Activated T-helper 9 cell treated with anti-CD3 and anti-CD28 coated beads, Interleukin-2, amount 50 U/mL, for 16 hours (primary cell): ENCODE results near the gene EXOSC1.
"Not testable (repeated sequence)": the region's sequence is repeated elsewhere in the genome, so short reads cannot be mapped to it uniquely, and the experiment has no call there.

Source experiments
- DNase-seq: peaks from one replicate; pipeline ENCODE4 v3.0.0-alpha.2; 2020; ENCODE audit warnings: low read depth

The EXOSC1 gene

DNA sequence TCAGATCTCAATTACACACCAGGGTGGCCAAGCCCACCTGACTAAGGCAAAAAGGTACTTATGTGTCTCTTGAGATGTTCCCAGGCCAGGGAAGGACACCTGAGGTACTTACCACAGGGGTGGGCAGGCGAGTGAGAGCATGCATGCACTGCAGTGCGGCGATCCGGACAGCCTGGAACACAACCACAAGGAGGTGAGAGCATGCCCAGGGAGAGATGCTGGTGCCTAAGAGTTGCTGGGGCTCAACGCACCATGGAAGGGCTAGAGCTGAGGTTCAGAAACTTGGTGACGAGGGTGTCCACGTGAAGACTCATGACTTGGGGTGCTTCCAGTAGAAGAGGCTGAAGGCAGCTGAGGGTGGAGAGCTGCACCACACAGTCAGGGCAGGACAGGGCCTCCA lies 13.3 kb upstream of the EXOSC1 start:
- no peak for DNase-seq

DNA sequence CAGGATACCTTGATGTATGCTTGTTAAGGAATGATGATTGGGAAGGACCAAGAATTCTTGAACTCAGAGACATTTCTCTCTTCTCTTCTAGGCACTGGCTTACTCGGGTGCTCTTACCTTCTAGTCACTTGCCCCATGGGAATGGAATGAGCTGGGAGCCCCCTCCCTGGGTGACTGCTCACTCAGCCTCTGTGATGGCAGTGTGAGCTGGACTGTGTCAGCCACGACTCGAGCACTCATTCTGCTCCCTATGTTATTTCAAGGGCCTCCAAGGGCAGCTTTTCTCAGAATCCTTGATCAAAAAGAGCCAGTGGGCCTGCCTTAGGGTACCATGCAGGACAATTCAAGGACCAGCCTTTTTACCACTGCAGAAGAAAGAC lies 10.9 kb upstream of the EXOSC1 start:
- no peak for DNase-seq

DNA sequence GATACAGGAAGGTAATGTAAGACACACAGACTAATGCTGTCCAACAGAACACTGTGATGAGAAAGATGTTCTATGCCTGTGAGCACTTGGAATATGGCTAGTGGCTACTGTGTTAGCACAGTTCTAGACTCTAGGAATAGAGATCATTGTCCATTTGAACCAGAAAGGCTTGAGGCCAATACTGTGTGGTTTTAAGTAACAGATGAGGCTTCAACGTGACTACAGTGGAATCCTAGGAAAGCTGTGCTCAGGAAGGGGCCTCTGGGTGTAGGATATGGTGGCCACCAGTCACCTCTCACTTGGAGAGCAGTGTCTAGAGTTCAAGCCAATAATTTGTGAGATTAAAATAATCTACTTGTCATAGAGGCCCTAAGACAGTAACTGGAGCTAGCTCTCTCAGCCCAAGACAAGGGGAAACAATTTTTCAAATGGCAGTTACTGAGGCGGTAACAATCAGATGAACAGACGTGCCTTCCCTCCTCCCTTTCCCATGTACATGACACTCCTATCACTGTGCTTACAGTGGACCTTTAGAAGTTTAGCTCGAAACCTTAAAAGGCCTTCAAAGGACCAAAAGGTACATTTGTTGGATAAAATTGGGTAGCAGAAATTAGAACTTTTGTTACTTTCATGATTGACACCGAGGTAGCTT lies 10.4 kb upstream of the EXOSC1 start:
- no peak for DNase-seq

DNA sequence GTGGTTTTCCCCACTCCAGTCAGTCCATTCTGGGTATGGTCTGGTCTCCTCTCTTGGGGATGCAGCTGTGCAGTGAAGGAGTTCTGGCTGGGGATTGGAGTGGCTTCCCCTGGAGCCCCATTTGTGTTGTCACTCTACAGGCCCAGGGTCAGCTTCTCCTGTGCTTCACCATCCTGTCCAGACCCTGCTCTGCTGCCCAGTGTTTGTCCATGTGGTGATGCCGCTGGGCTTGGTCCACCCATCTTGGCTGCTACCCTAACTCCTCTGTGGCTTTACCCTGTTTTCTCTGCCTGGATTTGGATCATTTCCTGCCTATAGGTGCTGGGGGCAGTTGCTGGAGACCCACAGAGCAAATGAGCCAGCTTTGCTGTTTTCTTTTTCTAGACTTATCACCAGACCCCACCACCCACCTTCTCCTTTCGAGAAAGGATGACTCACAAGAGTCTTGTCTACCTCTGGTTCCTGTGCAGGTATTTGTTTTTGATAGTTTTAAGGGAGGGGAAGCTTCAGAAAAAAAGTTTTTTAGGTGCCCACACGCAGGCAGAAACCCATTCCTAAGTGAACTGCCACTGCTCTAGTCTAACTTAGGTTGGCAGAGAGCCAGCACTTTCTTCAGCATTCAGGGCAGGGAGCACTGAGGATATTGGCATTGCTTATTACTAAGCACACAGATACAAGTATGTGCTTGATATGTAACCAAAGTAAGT lies 8.7 kb upstream of the EXOSC1 start:
- no peak for DNase-seq

DNA sequence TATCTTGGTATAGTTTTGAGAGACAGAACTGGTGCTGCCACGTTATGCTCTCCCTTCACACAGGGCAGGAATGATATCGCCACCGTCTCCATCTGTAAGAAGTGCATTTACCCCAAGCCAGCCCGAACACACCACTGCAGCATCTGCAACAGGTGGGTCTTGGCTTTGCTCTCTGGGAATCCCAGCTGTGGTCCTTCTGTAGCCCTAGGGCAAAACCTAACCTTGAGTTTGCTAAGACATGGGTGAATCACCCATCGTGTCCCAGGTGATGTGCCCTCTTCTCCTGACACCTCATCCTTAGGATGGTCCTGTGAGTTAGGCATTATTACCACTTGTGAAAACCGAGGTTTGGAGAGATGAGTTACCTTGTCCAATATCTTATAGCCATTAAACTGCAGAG lies 6.5 kb upstream of the EXOSC1 start:
- DNase-seq: no peak

DNA sequence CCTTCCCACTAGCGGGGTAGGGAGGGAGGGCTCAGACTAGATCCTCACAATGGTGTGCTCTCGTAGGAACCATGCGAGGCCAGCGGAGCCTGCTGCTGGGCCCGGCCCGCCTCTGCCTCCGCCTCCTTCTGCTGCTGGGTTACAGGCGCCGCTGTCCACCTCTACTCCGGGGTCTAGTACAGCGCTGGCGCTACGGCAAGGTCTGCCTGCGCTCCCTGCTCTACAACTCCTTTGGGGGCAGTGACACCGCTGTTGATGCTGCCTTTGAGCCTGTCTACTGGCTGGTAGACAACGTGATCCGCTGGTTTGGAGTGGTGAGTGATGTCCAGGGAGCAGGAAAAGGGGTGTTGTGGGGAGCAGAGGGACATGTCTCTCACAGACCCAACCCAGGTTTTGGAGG lies 5.8 kb upstream of the EXOSC1 start:
- DNase-seq: no peak

DNA sequence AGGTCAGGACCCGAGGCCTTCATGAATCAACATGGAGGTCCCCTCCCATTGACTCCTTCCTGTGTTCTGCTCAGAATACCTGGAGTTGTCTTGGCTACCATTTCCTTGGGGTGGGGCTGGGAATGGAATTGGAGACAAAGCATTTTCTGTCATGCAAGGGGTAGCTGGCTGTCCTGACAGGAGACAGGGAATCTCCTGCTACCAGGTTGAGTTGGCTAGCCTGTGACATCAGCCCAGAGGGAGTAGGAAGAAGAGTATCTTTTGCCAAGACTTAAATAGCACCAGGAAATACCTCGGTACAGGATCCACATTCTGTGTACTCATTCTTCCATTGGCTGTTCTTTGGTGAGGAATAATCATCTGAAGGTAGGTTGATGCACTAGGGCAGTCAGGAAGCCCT lies 5.0 kb upstream of the EXOSC1 start:
- DNase-seq: no peak

DNA sequence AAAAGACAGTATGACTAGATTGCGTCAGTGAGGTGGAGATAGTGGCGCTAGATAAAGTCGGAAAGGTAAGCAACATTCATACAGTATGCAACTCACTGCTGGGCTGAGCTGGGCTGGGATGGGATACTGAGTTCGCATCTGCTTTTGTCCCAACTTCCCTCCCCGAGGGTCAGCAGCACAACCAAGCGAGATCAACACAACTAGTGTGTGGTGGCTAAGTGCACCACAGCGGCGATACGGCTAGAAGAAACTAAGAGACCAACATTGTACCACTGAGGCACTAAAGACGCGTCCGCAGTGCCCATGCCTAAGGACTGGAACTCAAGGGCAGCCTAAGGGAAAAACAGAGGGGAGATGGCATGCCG lies 467 bp downstream of the EXOSC1 start:
- no peak for DNase-seq

DNA sequence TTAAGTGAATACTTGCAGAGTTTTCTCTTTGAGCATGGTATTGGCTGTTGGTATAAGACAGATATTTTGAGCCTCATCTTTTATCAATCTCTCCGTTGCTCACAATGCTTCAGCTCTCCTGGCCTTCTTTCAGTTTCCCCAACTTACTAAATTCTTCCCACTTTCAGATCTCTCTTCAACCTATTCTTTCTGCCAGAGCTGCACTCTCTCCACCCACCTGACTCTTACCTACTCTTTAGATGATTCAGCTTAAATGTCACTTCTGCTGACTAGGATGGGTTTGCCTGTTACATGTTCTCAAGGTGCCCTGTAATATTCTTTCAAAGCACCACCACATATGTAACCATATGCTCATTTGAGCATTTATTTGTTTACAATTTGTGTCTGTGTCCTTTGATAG lies 1.6 kb downstream of the EXOSC1 start:
- DNase-seq: no peak

DNA sequence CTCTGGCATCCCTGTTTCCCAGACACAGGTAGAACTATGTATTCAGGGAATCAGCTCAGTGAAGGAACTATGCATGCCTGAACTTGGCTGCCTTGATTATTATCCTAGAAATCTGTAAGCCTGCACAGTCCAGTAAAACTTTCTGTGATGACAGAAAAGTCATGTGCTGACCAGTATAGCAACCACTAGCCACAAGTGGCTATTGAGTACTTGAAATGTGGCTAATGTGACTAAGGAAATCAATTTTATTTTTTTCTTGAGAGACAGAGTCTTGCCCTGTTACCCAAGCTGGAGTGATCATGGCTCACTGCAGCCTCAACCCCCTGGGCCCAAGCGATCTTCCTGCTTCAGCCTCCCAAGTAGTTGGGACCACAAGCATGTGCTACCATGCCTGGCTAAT lies 3.5 kb downstream of the EXOSC1 start:
- no peak for DNase-seq

DNA sequence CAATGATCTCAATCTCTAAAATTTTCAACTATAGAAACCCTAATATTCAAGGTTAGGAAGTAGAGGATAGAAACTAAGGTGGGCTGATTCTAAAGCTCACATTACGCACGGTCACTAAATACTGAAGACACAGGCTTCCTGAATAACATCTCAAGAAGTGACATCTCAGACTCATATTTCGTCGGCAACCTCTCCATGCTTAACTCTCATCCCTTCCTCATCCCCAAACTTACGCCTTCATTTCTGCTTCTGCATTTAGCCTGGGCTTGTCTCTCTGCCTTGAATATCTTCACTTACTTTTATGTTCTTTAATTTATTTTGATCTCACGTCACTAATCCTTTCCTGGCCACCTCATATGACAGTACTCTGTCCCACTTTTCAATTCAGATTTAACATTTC lies 10.6 kb downstream of the EXOSC1 start:
- DNase-seq: no peak

DNA sequence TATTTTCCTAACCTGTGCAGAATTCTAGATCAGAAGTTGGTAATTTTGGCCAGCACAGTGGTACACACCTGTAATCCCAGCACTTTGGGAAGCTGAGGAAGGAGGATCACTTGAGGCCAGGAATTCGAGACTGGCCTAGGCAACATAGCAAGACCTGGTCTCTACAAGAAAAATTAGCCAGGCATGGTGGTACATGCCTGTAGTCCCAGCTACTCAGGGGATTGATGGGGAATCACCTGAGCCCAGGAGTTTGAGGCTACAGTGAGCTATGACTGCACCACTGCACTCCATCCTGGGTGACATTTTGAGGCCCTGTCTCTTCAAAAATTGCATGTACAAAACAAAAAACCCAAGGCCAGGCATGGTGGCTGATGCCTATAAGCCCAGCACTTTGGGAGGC lies 11.2 kb downstream of the EXOSC1 start:
- DNase-seq: no peak

DNA sequence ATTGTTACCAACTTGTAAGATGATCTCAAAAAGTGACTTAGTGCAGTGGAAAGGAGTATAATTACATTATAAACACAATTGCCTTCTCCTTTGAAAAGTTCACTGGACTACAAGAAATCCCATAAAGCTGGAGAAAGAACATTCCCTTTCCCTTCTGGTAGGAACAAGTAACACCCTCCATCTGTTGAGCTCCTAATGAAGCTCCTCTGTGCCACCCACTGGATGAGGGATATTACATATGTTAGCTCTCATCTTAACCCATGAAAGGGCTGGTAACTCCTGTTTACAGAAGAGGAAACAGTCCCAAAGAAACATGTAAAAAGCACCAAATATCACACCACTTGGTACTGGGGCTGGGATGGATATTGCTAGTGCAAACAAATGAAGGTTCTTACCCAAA lies 11.8 kb downstream of the EXOSC1 start:
- no peak for DNase-seq

DNA sequence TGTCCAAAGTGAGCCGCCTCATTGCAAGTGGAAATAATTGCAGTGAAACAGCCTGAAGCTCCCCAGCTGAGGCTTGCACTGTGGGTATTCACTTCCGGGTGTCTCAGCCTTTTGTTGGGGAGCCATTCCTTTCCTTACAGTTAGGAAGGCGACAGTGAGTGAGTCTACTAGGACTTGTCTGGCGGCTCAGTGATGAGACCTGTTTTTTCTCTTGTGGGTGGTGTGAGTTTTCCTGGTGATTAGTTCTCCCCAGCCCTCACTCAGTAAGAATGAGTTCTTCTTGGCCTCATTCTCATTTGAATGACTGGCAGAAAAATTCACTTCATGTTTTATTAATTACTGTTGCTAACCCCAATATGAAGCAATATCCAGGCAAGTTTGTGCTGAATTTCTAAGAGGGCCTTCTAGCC lies 17.2 kb downstream of the EXOSC1 start:
- peak; percentile 38 for DNase-seq

DNA sequence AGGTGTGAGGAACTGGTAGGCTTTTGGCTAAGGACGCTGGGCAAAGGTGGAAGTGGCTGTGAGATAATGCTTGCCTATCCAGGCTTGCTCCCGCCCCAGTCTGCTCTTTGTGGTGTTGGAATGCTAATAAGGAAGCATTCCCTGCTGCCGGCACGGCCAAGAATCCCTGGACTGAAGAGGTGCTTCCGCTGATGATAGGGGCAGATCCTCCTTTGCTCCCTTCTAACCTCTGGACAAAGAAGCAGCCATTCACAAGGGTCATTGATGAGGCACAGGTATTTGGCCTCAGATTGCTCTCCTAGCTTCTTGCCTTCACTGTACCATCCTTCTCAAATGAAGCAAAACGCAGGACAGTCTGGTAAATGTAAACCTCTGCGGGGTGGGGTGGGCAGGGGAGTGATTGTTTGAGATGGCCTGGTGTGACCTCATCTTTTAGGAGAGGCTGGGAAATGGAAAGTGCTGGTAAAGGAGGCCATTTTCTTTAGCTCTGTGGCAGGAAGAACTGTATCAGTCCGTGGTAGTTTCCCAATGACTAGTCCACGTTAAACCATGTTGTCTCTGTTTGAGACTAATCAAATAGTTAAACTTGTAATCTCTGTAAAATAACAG lies 18.1 kb downstream of the EXOSC1 start:
- peak; percentile 29 for DNase-seq

DNA sequence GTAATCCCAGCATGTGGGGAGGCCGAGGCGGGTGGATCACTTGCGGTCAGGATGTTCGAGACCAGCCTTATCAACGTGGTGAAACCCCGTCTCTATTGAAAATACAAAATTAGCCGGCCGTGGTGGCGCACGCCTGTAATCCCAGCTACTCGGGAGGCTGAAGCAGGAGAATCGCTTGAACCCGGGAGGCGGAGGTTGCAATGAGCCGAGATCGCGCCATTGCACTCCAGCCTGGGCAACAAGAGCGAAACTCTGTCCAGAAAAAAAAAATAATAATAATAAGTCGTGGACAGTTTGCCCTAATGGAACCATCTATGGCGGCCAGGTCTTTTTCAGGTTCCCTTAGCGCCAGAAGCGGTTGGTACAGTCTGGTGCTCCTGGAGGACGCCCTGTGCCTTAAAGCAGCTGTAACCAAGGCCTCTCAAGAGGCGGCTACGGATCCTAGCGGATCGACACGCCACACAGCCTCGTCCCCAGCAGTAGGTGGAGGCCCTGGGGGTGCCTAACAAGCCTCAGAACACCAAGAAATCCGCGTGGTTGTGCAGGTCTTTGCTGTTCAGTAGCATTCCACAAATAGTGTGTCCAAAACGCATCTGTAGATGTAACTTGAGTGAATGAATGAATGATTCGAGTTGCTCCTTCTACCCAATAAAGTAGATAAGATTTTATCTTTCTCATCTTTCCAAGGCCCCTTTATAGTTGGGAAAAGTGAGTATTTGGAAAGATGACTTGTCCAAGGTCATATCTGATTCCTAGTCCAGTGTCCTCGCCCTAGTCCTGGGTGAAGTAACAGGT lies 18.8 kb downstream of the EXOSC1 start:
- DNase-seq: no peak

DNA sequence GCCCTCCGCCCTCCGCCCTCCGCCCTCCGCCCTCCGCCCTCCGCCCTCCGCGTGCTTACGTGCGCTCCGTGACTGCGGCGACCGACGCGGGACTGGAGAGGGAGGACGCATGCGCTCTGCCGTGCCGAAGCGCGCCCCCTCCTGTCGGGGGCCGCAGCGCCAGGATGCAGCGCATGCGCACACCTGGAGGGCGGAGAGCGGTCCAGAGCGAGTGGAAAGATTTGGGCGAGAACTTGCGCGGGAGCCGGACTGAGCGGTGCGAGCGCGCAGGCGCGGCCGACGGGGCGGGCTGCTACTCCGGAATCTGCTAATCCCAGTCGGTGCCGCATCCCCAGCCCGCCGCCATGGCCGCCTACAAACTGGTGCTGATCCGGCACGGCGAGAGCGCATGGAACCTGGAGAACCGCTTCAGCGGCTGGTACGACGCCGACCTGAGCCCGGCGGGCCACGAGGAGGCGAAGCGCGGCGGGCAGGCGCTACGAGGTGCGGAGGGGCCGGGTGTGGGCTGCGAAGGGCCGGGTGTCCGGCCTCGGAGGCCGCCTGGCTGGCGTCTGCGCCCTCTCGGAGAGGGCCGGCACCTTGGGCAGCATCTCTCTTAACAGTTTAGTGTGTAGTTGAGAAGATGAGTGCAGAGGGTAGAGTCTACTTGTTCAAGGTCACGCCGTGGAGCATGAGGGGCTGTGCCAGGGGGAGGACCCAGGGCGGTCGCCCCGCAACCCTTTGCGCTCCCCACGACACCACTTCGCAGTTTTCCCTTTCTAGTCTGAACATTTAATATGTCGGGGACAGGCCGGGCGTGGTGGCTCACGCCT lies 19.6 kb downstream of the EXOSC1 start, which contains the start of gene PGAM1:
Gene PGAM1, plus strand, starts transcription at position 228 of the 812 bp plus-strand sequence. Its CDS starts 117 bp downstream, at position 345.
- peak; percentile 93 for DNase-seq

DNA sequence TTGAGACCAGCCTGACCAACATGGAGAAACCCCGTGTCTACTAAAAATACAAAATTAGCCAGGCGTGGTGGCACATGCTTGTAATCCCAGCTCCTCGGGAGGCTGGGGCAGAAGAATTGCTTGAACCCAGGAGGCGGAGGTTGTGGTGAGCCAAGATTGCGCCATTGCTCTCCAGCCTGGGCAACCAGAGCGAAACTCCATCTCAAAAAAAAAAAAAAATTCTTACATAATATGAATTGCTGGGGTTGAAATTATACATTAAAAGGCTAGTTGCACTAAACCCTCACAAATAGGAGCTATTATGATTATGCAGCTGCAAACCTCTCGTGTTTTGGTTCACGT lies 22.1 kb downstream of the EXOSC1 start:
- not testable (repeated sequence) for DNase-seq

DNA sequence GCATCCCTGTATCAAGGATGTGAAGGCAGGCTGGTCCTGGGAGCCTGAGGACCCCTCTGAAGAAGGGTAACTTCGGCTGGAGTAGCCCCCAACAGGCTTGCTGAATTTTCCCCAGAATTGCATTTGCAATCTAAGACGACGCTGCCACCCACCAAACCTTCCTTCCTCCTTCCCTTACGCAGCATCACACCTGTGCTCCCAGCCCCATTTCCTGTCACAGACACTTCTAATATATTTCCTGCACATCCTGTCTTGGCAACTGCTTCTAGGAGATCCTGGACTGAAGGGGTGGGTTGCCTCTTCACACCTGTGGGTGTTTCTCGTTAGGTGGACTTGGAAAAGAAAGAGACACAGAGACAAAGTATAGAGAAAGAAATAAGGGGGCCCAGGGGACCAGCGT lies 29.2 kb downstream of the EXOSC1 start:
- DNase-seq: no peak

DNA sequence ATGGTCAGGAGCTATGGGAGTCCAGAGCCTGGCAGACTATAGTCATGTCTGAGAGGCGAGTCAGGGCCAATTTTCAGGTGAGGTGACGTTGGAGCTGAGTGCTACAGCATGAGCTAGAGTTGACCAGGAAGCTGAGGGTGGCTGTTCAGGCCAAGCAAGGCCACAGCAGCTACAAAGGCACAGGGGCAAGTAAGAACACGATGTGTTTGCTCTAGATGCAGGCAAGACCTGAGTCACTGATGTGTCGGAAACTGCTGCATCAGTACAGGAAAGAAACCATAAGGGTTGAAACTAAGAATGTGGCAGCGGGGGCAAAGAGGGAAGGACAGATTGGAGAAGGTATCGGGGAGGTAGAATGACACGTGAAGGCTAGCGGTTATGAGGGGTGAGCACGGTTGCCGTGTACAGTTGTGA lies 32.9 kb downstream of the EXOSC1 start:
- DNase-seq: peak; percentile 48

DNA sequence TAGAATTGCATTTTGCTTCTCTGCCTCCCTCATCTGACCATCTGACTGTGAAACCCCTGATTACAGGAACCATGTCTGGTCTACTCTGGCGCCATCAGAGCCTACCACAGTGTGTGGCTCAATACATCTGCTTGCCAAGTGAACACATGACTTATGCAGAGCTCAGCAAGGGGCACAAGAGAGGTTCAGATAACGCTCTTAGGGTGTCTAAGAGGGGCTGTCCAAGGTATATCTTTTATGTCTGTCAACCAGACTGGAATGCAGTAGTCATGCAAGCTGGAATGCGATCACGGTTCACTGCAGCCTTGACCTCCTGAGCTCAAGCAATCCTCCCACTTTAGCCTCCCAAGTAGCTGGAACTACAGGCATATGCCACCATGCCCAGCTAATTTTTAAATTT lies 34.4 kb downstream of the EXOSC1 start:
- DNase-seq: no peak

DNA sequence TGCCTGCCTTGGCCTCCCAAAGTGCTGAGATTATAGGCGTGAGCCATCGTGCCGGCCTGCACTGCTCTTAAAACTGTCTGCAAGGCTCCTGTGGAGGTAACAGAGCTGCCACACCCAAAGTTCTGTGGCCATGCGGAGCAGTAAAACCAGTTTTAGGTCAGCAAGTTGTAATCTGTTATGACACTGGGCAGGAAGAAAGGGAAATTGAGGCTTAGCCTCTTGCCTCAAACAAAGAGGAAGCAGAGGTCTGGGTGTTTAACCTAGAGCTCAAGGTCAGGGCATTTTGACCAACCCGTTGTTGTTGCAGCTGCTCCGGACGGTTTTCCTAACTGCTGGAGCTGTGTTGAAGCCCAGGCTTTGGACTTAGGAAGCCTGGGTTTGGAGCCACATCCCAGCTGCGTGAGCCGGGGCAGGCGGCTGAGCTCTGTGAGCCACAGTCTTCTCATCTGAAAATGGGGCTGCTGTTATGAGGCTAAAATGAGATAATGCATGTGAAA lies 37.3 kb downstream of the EXOSC1 start:
- no peak for DNase-seq
